Nephron progenitor cell (in vitro differentiated cells): ENCODE results near the gene CACNA1D.

Experiments used
- DNase-seq: peaks from one replicate; pipeline ENCODE4 v3.0.0; 2021
- H3K27ac Mint-ChIP-seq: 2 replicates; pipeline ENCODE4 v1.8.0; 2021; ENCODE audit warnings: mild to moderate bottlenecking, moderate library complexity, mixed read lengths
- H3K27me3 Mint-ChIP-seq: 2 replicates; pipeline ENCODE4 v1.8.0; 2021; ENCODE audit warnings: mild to moderate bottlenecking, low read depth, mixed read lengths; ENCODE audit not compliant: poor library complexity
- H3K36me3 Mint-ChIP-seq: 2 replicates; pipeline ENCODE4 v1.8.0; 2021; ENCODE audit warnings: low read depth, mixed read lengths
- H3K4me1 Mint-ChIP-seq: 2 replicates; pipeline ENCODE4 v1.8.0; 2021; ENCODE audit warnings: mixed read lengths
- H3K4me3 Mint-ChIP-seq: 2 replicates; pipeline ENCODE4 v1.8.0; 2021; ENCODE audit warnings: mild to moderate bottlenecking, moderate library complexity, mixed read lengths
- H3K9me3 Mint-ChIP-seq: 2 replicates; pipeline ENCODE4 v1.8.0; 2021; ENCODE audit warnings: mild to moderate bottlenecking, moderate library complexity, mixed read lengths
- TF ChIP-seq, protein P1 (sequence below): fragments of 200-600 bp; sonication (generic); IDR thresholded peaks from 2 replicates; pipeline ENCODE4 v1.5.0; 2021; ENCODE audit warnings: antibody characterized with exemption

Gene CACNA1D

DNA sequence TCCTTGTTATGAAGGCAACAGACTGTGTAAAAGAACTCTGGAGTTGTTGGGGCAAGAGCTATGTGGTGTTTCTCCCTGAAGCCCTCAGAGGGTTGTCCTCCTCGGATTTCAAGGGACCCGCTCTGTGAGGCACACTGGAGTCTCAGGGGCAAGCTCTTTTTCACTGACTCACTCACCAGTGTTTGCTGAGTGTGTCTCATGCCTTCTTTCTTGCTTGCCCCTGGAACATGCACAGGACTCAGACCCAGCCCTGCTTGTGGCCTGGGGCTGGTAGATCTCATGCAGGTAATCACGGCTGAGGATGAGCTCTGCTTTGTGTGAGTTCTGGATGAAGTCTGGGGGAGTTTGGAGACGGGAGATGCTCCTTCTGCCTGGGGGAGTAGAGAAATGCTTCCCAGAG lies 93.7 kb downstream of the CACNA1D start:
- Mint-ChIP-seq H3K4me3 (peak overlapping the region; percentile 48), H3K9me3 (no peaks in the 10 kb centered on the region), H3K4me1 (peaks cover 71% of the 10 kb centered on the region), H3K27me3 (no peaks in the 10 kb centered on the region), H3K27ac (peak overlapping the region; percentile 81), H3K36me3 (no peaks in the 10 kb centered on the region)
- DNase-seq, result no peak
- TF ChIP-seq, protein P1, sequence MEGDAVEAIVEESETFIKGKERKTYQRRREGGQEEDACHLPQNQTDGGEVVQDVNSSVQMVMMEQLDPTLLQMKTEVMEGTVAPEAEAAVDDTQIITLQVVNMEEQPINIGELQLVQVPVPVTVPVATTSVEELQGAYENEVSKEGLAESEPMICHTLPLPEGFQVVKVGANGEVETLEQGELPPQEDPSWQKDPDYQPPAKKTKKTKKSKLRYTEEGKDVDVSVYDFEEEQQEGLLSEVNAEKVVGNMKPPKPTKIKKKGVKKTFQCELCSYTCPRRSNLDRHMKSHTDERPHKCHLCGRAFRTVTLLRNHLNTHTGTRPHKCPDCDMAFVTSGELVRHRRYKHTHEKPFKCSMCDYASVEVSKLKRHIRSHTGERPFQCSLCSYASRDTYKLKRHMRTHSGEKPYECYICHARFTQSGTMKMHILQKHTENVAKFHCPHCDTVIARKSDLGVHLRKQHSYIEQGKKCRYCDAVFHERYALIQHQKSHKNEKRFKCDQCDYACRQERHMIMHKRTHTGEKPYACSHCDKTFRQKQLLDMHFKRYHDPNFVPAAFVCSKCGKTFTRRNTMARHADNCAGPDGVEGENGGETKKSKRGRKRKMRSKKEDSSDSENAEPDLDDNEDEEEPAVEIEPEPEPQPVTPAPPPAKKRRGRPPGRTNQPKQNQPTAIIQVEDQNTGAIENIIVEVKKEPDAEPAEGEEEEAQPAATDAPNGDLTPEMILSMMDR, result no peak

DNA sequence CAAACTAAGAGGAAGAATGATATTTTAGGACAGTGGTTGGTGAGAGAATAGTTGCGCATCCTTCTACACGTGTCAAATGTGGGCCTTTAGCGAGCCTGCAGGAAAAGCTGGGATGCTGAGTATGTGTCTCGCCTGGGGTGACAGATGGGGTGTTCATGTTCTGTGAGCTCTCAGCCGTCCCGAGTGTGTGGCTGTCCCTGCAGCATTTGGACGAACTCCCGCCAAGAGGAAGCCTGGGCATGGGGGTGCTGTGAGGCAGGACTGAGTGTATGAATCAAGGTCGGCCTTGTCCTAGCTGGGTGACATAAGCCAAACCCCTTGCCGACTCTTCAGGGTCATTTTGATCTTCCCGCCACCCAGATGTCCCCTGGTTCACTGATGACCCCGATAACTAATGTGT lies 94.8 kb downstream of the CACNA1D start:
- no peak overlapping the region for H3K4me3 Mint-ChIP-seq
- H3K4me1 Mint-ChIP-seq, result peaks cover 60% of the 10 kb centered on the region
- no peak for DNase-seq
- no peaks in the 10 kb centered on the region for H3K9me3 Mint-ChIP-seq
- no peaks in the 10 kb centered on the region for H3K27me3 Mint-ChIP-seq
- H3K36me3 Mint-ChIP-seq, result no peaks in the 10 kb centered on the region
- no peak overlapping the region for H3K27ac Mint-ChIP-seq
- TF ChIP-seq, protein P1, result no peak

DNA sequence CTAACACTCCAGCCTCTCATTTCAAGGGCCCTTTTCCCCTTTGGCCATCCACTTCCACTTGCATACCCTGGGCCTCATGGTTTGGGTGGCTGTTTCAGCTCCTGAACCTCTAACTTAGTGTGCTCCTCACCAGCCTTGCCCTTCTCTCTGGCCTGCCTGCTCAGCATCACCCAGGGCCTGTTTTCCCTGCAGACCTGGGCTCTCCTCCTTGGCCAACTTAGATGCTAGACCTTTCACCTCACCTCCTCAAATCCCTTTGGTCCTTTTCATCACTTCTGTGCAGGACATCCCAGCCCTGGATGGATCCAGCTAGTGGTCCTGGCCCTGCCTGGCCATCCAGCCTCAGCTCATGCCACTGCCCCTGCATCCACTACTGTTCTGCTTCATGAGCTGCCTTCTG lies 95.4 kb downstream of the CACNA1D start:
- peak overlapping the region; percentile 23 for H3K27ac Mint-ChIP-seq
- peak overlapping the region; percentile 12 for H3K4me3 Mint-ChIP-seq
- H3K4me1 Mint-ChIP-seq, result peaks cover 56% of the 10 kb centered on the region

DNA sequence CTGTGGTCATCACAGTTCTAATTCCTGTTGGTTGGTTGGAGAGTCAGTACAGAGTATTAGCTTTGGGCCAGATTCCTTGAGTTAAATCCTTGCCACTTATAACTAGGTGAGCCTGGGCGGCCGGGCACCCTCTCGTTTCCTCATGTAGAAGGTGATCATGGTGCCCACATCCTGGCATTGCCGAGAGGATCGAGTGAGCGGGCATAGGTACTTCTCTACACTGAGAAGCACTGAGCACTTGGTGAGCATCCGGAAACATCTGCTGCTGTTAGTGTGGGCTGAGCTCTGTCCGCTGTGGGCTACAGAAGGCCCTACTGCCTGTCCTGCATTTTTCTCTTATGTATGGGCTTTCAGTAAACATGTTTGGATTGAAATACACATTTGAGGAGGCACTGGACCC lies 96.2 kb downstream of the CACNA1D start:
- no peaks in the 10 kb centered on the region for H3K9me3 Mint-ChIP-seq
- DNase-seq, result no peak
- TF ChIP-seq, protein P1, result no peak
- H3K4me3 Mint-ChIP-seq, result no peak overlapping the region
- H3K36me3 Mint-ChIP-seq, result no peaks in the 10 kb centered on the region
- peaks cover 54% of the 10 kb centered on the region for H3K4me1 Mint-ChIP-seq
- H3K27ac Mint-ChIP-seq, result no peak overlapping the region
- peaks cover 6% of the 10 kb centered on the region for H3K27me3 Mint-ChIP-seq

More for the DNA sequence above, 95.4 kb downstream of the CACNA1D start:
- Mint-ChIP-seq H3K27me3 (peaks cover 2% of the 10 kb centered on the region), H3K36me3 (no peaks in the 10 kb centered on the region), H3K9me3 (no peaks in the 10 kb centered on the region)
- TF ChIP-seq, protein P1, result no peak
- DNase-seq, result no peak

DNA sequence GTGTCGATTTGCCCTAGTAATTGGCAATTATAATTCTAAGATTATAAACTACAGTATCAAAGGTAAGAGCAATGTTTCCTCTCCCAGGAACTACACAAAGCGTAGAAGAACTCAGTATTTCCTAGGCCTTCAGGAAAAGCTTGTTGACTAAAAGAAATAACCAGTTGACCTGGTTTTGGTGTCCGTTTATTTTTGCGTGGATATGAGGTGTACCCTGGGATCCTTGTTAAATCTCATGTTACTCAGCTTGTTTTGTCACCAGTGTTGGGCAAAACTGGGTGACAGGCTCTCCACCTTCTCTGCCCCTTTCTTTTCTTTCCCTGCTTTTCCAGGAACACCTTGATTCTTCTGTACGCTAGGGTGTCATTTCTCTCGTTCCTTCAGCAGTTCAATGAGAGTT lies 97.2 kb downstream of the CACNA1D start:
- peaks cover 6% of the 10 kb centered on the region for H3K27me3 Mint-ChIP-seq
- H3K36me3 Mint-ChIP-seq, result no peaks in the 10 kb centered on the region
- H3K27ac Mint-ChIP-seq, result no peak overlapping the region
- no peaks in the 10 kb centered on the region for H3K9me3 Mint-ChIP-seq
- H3K4me1 Mint-ChIP-seq, result peaks cover 43% of the 10 kb centered on the region
- no peak for DNase-seq
- H3K4me3 Mint-ChIP-seq, result no peak overlapping the region
- TF ChIP-seq, protein P1, result no peak

DNA sequence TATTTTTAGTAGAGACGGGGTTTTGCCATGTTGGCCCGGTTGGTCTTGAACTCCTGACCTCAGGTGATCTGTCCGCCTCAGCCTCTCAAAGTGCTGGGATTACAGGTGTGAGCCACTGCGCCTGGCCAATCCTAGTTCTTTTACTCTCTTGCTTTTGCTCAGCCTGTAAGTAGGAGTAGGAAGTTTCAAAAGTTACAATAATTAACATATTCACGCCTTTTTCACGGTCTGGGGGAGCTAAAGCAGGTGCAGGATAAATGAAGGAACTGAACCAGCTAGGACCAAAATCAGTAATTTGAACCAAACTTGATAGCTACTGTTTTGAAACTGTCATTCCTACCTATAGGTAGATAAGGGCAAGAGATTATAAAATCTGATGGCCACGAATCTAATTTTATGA lies 98.5 kb downstream of the CACNA1D start:
- TF ChIP-seq, protein P1, result no peak
- DNase-seq, result no peak
- no peaks in the 10 kb centered on the region for H3K9me3 Mint-ChIP-seq
- no peak overlapping the region for H3K4me3 Mint-ChIP-seq
- H3K27me3 Mint-ChIP-seq, result peaks cover 6% of the 10 kb centered on the region
- no peaks in the 10 kb centered on the region for H3K36me3 Mint-ChIP-seq
- H3K4me1 Mint-ChIP-seq, result peaks cover 34% of the 10 kb centered on the region
- H3K27ac Mint-ChIP-seq, result no peak overlapping the region
